Measurements from ENCODE around the gene AOC1. TPM values are rescaled to one million over a fixed set of nuclear protein-coding genes. Genes with fewer than 3 reads are reported as not detected.

AOC1 gene, protein sequence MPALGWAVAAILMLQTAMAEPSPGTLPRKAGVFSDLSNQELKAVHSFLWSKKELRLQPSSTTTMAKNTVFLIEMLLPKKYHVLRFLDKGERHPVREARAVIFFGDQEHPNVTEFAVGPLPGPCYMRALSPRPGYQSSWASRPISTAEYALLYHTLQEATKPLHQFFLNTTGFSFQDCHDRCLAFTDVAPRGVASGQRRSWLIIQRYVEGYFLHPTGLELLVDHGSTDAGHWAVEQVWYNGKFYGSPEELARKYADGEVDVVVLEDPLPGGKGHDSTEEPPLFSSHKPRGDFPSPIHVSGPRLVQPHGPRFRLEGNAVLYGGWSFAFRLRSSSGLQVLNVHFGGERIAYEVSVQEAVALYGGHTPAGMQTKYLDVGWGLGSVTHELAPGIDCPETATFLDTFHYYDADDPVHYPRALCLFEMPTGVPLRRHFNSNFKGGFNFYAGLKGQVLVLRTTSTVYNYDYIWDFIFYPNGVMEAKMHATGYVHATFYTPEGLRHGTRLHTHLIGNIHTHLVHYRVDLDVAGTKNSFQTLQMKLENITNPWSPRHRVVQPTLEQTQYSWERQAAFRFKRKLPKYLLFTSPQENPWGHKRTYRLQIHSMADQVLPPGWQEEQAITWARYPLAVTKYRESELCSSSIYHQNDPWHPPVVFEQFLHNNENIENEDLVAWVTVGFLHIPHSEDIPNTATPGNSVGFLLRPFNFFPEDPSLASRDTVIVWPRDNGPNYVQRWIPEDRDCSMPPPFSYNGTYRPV
- total RNA-seq (not detected), total RNA-seq (0 to 1.3 (median 0) reads per million in 172 experiments)
- polyA plus RNA-seq (2013, experiment 1 of 2): not detected
- polyA plus RNA-seq (2013, experiment 2 of 2): 0.01 TPM

DNA sequence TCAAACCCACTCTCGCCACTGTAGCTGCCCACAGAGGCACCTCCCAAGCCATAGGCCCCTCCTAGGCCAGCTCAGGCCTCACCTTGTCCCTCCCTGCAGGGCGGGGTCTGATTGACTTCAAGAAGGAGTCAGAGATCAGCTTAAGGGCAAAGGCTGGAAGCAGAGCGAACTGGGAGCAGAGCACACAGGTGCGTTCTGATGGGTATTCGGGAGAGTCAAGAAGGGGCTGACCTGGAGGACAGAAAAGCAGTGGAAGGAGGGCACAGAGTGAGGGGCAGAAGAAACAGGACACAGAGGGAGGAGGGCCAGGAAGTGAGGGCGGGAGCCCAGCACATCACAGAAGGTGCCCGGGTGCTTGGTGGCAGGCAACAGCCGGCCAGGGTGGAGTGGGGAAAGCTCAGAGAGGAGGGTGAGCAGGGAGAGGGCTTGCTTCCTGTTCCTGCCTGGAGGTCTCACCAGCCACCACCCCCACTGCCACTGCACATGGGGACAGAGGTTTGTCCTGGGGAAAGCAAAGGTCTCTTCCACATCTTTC, at the start of gene AOC1:
AOC1 (plus strand) TSS at position 147 of the 535 bp plus-strand sequence. CDS start 3,954 bp downstream, outside the sequence.
- ChIA-PET CTCF (no interaction called here), POLR2A (no interaction called here)
- Mint-ChIP-seq H3K4me3 (no peak within 1 kb of the TSS), H3K27ac (no peak within 1 kb of the TSS), H3K27me3 (peaks cover 48% of the 10 kb centered on the region), H3K9me3 (no peaks in the 10 kb centered on the region), H3K4me1 (ENCODE audit: low read depth) (no peaks in the 10 kb centered on the region), H3K36me3 (ENCODE audit: low read depth) (no peaks in the 10 kb centered on the region)
- ATAC-seq (ENCODE audit: poor library complexity) (no peak), DNase-seq (no peak)
- TF ChIP-seq, protein P1, sequence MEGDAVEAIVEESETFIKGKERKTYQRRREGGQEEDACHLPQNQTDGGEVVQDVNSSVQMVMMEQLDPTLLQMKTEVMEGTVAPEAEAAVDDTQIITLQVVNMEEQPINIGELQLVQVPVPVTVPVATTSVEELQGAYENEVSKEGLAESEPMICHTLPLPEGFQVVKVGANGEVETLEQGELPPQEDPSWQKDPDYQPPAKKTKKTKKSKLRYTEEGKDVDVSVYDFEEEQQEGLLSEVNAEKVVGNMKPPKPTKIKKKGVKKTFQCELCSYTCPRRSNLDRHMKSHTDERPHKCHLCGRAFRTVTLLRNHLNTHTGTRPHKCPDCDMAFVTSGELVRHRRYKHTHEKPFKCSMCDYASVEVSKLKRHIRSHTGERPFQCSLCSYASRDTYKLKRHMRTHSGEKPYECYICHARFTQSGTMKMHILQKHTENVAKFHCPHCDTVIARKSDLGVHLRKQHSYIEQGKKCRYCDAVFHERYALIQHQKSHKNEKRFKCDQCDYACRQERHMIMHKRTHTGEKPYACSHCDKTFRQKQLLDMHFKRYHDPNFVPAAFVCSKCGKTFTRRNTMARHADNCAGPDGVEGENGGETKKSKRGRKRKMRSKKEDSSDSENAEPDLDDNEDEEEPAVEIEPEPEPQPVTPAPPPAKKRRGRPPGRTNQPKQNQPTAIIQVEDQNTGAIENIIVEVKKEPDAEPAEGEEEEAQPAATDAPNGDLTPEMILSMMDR (IDR thresholded peaks at IDR 0.05): no peak
- intact Hi-C loops (cut with DNase I, micrococcal nuclease): no loop called here
- no peaks in the 10 kb centered on the region for H3K9me3 ChIP-seq (ENCODE audit: control insufficient read depth in 1 of 2, insufficient read depth in 1 of 2, low read length in 2 of 2)
- peaks cover 2% of the 10 kb centered on the region for H3K4me1 ChIP-seq (ENCODE audit: insufficient read depth, low read length)
- peaks cover 11 to 12% of the 10 kb centered on the region in 2 experiments for H3K27me3 ChIP-seq (ENCODE audit: control insufficient read depth in 1 of 2, insufficient read depth in 2 of 2, low read length in 2 of 2)
- no peak within 1 kb of the TSS for H3K27ac ChIP-seq (ENCODE audit: low read depth in 1 of 2, low read length in 2 of 2)
- no peaks in the 10 kb centered on the region for H3K36me3 ChIP-seq (ENCODE audit: insufficient read depth, low read length)
- H3K4me3 ChIP-seq (ENCODE audit: low read length): no peak within 1 kb of the TSS

DNA sequence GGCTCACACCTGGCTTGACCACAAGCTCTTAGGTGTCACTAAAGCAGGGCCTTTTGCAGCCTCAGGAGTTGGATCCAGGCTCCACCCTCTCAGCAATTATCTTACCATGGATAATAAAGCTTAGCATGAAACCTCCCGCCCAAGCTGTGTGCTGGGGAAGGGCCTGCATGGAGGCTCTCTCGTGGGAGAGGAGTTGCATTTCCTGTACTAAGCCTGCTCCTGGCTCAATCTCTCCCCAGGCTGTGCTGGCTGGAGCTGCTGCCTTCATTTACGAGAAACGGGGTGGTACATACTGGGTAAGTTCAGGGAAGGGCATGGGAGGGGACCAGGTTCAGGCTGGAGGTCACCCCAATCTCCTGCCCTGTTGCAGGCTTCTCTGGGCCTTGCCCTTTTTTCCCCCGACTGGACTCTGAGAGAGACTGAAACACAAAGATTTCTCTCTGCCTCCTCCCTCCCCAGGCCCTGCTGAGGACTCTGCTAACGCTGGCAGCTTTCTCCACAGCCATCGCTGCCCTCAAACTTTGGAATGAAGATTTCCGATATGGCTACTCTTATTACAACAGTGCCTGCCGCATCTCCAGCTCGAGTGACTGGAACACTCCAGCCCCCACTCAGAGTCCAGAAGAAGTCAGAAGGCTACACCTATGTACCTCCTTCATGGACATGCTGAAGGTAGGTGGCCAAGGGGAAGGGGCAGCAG, 49.0 kb upstream of the AOC1 start:
- peaks cover 78% of the 10 kb centered on the region for H3K27me3 Mint-ChIP-seq
- Histone ChIP-seq H3K4me1 (ENCODE audit: insufficient read depth, low read length) (peaks cover 24% of the 10 kb centered on the region), H3K27me3 (ENCODE audit: control insufficient read depth in 1 of 2, insufficient read depth in 2 of 2, low read length in 2 of 2) (peaks cover 55 to 57% of the 10 kb centered on the region in 2 experiments), H3K36me3 (ENCODE audit: insufficient read depth, low read length) (no peaks in the 10 kb centered on the region), H3K27ac (ENCODE audit: low read depth in 1 of 2, low read length in 2 of 2) (no peak overlapping the region), H3K4me3 (ENCODE audit: low read length) (no peak overlapping the region), H3K9me3 (ENCODE audit: control insufficient read depth in 1 of 2, insufficient read depth in 1 of 2, low read length in 2 of 2) (peaks cover 13 to 41% of the 10 kb centered on the region in 2 experiments)
- no peak overlapping the region for H3K4me3 Mint-ChIP-seq
- peaks cover 9% of the 10 kb centered on the region for H3K9me3 Mint-ChIP-seq
- ATAC-seq (ENCODE audit: poor library complexity) (no peak), DNase-seq (no peak)
- intact Hi-C loops (cut with DNase I, micrococcal nuclease): no loop called here
- CTCF ChIA-PET: no interaction called here
- TF ChIP-seq, protein P1 (IDR thresholded peaks at IDR 0.05): no peak
- H3K4me1 Mint-ChIP-seq (ENCODE audit: low read depth): peaks cover 18% of the 10 kb centered on the region
- no peak overlapping the region for H3K27ac Mint-ChIP-seq
- no peaks in the 10 kb centered on the region for H3K36me3 Mint-ChIP-seq (ENCODE audit: low read depth)
- POLR2A ChIA-PET: no interaction called here

DNA sequence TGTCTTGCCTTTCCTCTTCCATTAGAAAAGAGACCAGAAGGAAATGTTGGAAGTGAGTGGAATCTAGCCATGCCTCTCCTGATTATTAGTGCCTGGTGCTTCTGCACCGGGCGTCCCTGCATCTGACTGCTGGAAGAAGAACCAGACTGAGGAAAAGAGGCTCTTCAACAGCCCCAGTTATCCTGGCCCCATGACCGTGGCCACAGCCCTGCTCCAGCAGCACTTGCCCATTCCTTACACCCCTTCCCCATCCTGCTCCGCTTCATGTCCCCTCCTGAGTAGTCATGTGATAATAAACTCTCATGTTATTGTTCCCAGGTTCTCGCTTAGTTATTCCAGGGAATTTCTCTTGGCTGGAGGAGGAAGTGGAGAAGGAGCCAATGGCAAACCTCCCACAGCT, 47.5 kb upstream of the AOC1 start:
- H3K27me3 Mint-ChIP-seq: peaks cover 78% of the 10 kb centered on the region
- CTCF ChIA-PET: no interaction called here
- Histone ChIP-seq H3K36me3 (ENCODE audit: insufficient read depth, low read length) (no peaks in the 10 kb centered on the region), H3K27ac (ENCODE audit: low read depth in 1 of 2, low read length in 2 of 2) (no peak overlapping the region), H3K4me3 (ENCODE audit: low read length) (no peak overlapping the region), H3K9me3 (ENCODE audit: control insufficient read depth in 1 of 2, insufficient read depth in 1 of 2, low read length in 2 of 2) (peaks cover 13 to 38% of the 10 kb centered on the region in 2 experiments), H3K4me1 (ENCODE audit: insufficient read depth, low read length) (peaks cover 19% of the 10 kb centered on the region), H3K27me3 (ENCODE audit: control insufficient read depth in 1 of 2, insufficient read depth in 2 of 2, low read length in 2 of 2) (peaks cover 43 to 46% of the 10 kb centered on the region in 2 experiments)
- DNase-seq (no peak), ATAC-seq (ENCODE audit: poor library complexity) (no peak)
- no peak overlapping the region for H3K4me3 Mint-ChIP-seq
- no peaks in the 10 kb centered on the region for H3K36me3 Mint-ChIP-seq (ENCODE audit: low read depth)
- peaks cover 9% of the 10 kb centered on the region for H3K9me3 Mint-ChIP-seq
- POLR2A ChIA-PET: no interaction called here
- H3K4me1 Mint-ChIP-seq (ENCODE audit: low read depth): peaks cover 13% of the 10 kb centered on the region
- TF ChIP-seq, protein P1 (IDR thresholded peaks at IDR 0.05): no peak
- intact Hi-C loops (cut with DNase I, micrococcal nuclease): no loop called here
- H3K27ac Mint-ChIP-seq: no peak overlapping the region
